Activated CD4-positive, alpha-beta T cell treated with anti-CD3 and anti-CD28 coated beads, Interleukin-2, amount 10 ng/mL, durations not matched to agents 24 days and 14 days (primary cell): ENCODE measurements around the gene EPHA6. TPM values are rescaled to one million over a fixed set of nuclear protein-coding genes. Genes with fewer than 3 reads are reported as not detected.

Experiments
- DNase-seq: peaks from one replicate; pipeline ENCODE4 v3.0.0; 2022
- H3K27ac Mint-ChIP-seq: one replicate; pipeline ENCODE4 v1.8.0; 2022; ENCODE audit warnings: mild to moderate bottlenecking, mixed read lengths
- H3K27me3 Mint-ChIP-seq: one replicate; pipeline ENCODE4 v1.8.0; 2022; ENCODE audit warnings: mixed read lengths
- H3K36me3 Mint-ChIP-seq: one replicate; pipeline ENCODE4 v1.8.0; 2022; ENCODE audit warnings: low read depth, mild to moderate bottlenecking, mixed read lengths
- H3K4me1 Mint-ChIP-seq: one replicate; pipeline ENCODE4 v1.8.0; 2021; ENCODE audit warnings: mixed read lengths
- H3K4me3 Mint-ChIP-seq: one replicate; pipeline ENCODE4 v1.8.0; 2022; ENCODE audit warnings: mild to moderate bottlenecking, moderate library complexity, mixed read lengths
- H3K9me3 Mint-ChIP-seq: one replicate; pipeline ENCODE4 v1.8.0; 2021; ENCODE audit warnings: mixed read lengths
- intact Hi-C: fragments of 100-400 bp; cut with micrococcal nuclease; formaldehyde crosslinking; loops from one replicate; pipeline ENCODE4 v1.15.1; 2023
- total RNA-seq: library from RNA; stranded (reverse); gene quantifications from 2 replicates; pipeline ENCODE4 v1.2.3, GENCODE V29; 2022

The EPHA6 gene
- total RNA-seq, 1 donor from 2014 or later, result not detected

DNA sequence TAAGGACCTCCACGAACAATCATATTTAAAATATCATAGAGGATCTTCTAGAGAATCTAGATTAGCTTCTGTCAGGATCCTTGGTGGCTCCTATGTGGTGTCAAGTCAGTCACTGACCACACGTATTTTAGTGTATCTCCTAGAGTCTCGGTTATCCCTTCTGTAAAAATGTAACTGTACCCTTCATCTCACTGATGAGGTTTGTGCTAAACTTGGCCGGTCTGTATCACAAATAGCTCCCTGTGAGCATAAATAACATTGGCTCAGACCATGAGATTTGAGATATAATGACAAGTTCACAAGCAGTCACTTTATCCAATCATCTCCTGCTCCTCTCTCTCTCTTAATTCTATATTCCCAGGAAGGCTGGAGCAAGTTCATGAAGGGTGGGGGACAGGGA, 856.6 kb downstream of the EPHA6 start:
- Mint-ChIP-seq H3K4me3 (no peak overlapping the region), H3K9me3 (no peaks in the 10 kb centered on the region), H3K27me3 (no peaks in the 10 kb centered on the region), H3K4me1 (no peaks in the 10 kb centered on the region), H3K36me3 (no peaks in the 10 kb centered on the region), H3K27ac (no peak overlapping the region)
- DNase-seq, result no peak
- intact Hi-C loops, result no loop called here

DNA sequence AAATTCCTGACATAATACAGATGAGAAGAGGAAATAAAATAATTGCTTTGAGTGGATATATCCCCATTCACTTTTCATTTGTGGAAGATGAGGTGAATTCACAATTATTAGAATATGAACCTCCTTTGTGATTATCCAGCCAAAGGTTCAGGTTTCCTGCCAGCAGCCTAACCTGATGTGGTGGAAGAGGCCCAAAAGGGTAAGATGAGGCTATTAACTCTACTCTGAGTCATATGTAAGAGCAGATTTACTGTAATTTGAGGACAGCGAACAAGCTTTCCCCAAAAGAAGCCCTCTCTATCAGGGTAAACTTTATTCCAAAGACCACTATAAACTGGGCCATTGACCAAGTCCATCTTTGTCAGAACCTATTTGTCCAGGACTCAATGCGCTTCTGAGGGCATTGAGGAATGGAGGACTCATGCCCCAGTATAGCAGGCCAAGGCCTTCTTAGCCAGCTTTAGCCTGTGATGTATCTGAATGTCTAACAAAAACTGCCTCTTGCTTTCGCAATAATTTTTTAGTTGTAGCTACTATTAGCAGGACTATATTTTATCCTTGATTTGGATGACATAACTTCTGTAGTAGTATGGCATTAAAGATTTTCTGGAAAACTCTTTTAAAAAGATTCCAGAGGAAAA, 859.1 kb downstream of the EPHA6 start:
- DNase-seq, result no peak
- intact Hi-C loops, result no loop called here
- Mint-ChIP-seq H3K9me3 (no peaks in the 10 kb centered on the region), H3K4me3 (no peak overlapping the region), H3K27me3 (no peaks in the 10 kb centered on the region), H3K27ac (no peak overlapping the region), H3K36me3 (no peaks in the 10 kb centered on the region), H3K4me1 (no peaks in the 10 kb centered on the region)

DNA sequence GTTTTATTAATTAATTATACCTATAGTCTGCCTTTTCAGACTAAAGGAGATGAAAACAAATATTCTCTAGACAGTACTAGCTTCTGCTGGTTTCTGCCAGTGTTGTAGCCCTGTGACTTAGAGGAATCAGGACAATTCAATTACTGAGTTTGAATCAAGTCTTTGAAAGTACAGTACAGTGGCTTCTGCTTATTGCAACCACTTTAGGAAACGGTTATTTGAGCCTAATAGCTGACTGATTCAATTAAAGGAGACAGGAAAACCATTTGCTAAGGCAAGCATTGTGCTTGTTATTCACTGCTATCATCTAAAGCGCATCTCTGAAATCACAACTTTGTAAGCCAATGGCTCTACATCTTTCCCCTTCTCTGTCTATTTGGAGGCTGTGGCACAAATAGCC, 860.1 kb downstream of the EPHA6 start:
- no peak overlapping the region for H3K27ac Mint-ChIP-seq
- H3K36me3 Mint-ChIP-seq, result no peaks in the 10 kb centered on the region
- intact Hi-C loops, result no loop called here

DNA sequence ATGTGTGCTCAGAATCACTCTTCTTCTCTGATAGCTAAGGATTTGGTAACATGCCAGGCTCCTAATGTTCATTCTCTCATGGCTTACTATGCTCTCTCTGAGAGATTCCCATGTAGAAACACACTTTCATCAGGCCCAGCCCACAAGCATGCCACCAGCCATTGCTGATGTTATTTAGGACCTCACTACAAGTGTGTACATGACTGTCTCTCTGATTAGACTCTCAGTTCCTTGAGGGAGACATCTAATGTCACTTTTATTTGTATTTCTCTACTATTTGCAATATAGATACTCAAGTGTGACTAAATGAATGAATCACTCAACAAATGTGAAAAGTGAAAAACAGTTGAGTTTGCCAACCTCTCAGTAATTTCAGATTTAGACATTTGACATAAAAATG, 865.8 kb downstream of the EPHA6 start:
- Mint-ChIP-seq H3K27ac (no peak overlapping the region), H3K9me3 (no peaks in the 10 kb centered on the region), H3K4me3 (no peak overlapping the region), H3K36me3 (no peaks in the 10 kb centered on the region), H3K4me1 (no peaks in the 10 kb centered on the region), H3K27me3 (peaks cover 2% of the 10 kb centered on the region)
- no peak for DNase-seq
- intact Hi-C loops, result no loop called here

More for the DNA sequence above, 860.1 kb downstream of the EPHA6 start:
- Mint-ChIP-seq H3K27me3 (no peaks in the 10 kb centered on the region), H3K4me1 (no peaks in the 10 kb centered on the region), H3K4me3 (no peak overlapping the region), H3K9me3 (no peaks in the 10 kb centered on the region)
- no peak for DNase-seq

DNA sequence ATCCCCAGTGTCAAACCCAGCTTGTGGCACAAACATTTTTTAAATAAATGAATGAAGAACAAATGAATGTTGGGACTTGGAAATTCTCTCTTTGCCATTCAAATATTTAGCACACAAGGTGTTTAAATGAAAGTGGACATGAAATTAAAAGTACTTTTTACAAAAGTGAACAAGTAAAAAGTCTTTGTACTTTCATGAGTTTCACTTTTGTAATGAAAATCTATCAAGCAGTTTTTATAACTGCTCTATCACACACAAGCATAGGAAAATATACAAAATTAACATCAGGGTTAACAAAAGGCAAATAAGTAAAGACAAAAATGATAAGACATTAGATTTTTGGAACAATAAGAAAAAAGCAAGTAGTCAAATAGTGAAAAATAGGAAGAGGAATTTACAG, 866.3 kb downstream of the EPHA6 start:
- intact Hi-C loops, result no loop called here
- Mint-ChIP-seq H3K27me3 (peaks cover 4% of the 10 kb centered on the region), H3K9me3 (no peaks in the 10 kb centered on the region), H3K27ac (no peak overlapping the region), H3K36me3 (no peaks in the 10 kb centered on the region), H3K4me3 (no peak overlapping the region), H3K4me1 (no peaks in the 10 kb centered on the region)
- no peak for DNase-seq

DNA sequence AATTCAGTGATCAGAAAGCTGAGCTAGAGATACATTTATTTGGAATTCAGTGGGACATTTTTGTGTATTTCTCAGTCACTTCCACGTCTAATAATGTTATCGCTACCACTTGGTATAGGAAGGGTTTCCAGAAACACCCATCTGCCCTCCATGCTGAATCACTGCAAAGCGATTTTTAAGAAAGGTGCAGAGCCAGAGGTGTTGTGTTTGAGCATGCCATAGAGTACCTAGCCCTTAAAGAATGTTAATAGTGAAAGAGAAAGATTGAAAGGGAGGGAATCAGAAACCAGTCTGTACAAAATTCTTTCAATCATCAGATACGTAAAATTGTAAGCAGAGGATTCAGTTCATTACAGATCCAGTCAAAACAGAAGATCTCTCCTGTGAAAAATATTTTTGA, 870.1 kb downstream of the EPHA6 start:
- intact Hi-C loops, result no loop called here

DNA sequence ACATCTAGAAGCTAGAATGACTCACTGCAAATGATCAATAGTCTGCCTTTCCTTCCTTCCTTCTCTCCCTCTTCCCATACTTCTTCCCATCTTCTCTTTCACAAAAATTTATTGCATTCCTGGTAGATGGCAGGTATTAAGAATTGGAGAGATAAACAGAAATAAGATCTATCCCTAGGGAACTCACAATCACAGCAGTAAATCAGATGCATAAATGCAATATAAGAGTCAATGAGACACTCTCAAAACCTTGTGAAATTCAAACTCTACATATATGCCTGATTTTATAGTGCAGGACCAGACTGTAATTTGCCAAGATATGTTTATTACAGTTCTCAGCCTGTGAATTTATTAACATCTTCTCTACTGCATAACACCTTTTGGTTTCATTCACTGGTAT, 871.9 kb downstream of the EPHA6 start:
- Mint-ChIP-seq H3K27ac (no peak overlapping the region), H3K9me3 (no peaks in the 10 kb centered on the region)
- no peak for DNase-seq

More for the DNA sequence above, 870.1 kb downstream of the EPHA6 start:
- Mint-ChIP-seq H3K4me1 (no peaks in the 10 kb centered on the region), H3K9me3 (no peaks in the 10 kb centered on the region), H3K4me3 (no peak overlapping the region), H3K27me3 (peaks cover 7% of the 10 kb centered on the region), H3K36me3 (no peaks in the 10 kb centered on the region), H3K27ac (no peak overlapping the region)
- DNase-seq, result no peak

DNA sequence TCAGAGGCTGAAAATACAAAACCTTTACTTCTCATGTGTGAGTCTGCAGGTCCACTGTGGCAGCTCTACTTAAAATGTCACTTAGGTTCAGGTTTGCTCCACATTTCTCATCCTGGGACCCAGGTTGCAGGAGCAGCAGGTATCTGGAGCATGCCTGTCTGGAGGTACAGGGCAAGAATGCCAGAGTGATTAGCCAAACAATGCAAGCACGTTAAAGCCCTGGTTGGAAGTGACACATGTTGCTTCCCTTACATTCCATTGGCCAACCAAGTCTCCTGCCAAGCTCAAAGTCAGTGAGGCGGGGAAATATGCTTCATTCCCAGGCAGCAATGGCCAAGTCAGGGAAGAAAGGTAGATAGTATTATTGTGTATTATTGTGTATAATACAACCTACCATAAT, 873.3 kb downstream of the EPHA6 start:
- H3K9me3 Mint-ChIP-seq, result no peaks in the 10 kb centered on the region
- intact Hi-C loops, result no loop called here

More for the DNA sequence above, 871.9 kb downstream of the EPHA6 start:
- Mint-ChIP-seq H3K4me3 (no peak overlapping the region), H3K4me1 (no peaks in the 10 kb centered on the region), H3K36me3 (no peaks in the 10 kb centered on the region), H3K27me3 (peaks cover 5% of the 10 kb centered on the region)
- intact Hi-C loops, result no loop called here

DNA sequence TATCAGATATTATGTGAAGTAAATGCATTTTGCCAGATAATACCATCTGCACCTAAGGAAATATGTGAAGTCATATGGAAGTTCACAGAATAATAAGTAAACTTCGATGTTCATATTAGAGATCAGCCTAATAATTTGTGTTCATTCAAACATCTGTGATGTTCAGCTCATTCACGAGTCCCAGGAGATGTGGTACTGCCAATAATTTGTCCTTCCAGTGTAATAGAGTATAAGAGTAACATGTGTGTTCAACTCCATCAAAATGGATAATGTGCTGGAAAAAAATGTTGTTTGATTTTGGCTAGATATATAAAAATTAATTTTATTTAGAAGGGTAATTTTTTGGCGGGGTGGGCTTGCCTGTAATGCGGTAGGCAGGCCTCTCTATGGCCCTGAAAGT, 874.7 kb downstream of the EPHA6 start:
- intact Hi-C loops, result no loop called here
- no peak for DNase-seq
- Mint-ChIP-seq H3K36me3 (no peaks in the 10 kb centered on the region), H3K9me3 (no peaks in the 10 kb centered on the region), H3K4me3 (no peak overlapping the region), H3K27ac (no peak overlapping the region), H3K27me3 (peaks cover 5% of the 10 kb centered on the region), H3K4me1 (no peaks in the 10 kb centered on the region)

More for the DNA sequence above, 873.3 kb downstream of the EPHA6 start:
- Mint-ChIP-seq H3K27ac (no peak overlapping the region), H3K36me3 (no peaks in the 10 kb centered on the region), H3K4me1 (no peaks in the 10 kb centered on the region), H3K4me3 (no peak overlapping the region), H3K27me3 (peaks cover 5% of the 10 kb centered on the region)
- no peak for DNase-seq

DNA sequence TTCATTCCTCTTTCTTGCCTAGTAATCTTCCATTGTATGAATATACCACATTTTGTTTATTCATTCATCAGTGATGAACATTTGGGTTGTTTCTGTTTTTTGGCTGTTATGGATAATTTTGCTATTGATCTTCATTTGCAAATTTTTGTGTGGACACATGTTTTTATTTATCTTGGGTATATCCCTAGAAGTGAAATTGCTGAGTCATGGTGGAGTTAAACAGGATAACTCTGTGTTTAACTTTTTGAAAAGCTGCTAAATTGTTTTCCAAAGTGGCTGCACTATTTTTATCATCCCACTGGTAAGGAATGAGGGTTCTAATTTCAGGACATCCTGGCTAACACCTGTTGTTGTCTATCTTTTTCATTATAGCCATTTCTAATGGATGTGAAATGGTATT, 875.6 kb downstream of the EPHA6 start:
- peaks cover 5% of the 10 kb centered on the region for H3K27me3 Mint-ChIP-seq
- no peaks in the 10 kb centered on the region for H3K4me1 Mint-ChIP-seq
- no peak overlapping the region for H3K4me3 Mint-ChIP-seq
- no peaks in the 10 kb centered on the region for H3K36me3 Mint-ChIP-seq
- DNase-seq, result no peak
- intact Hi-C loops, result no loop called here
- H3K9me3 Mint-ChIP-seq, result no peaks in the 10 kb centered on the region
- H3K27ac Mint-ChIP-seq, result no peak overlapping the region

DNA sequence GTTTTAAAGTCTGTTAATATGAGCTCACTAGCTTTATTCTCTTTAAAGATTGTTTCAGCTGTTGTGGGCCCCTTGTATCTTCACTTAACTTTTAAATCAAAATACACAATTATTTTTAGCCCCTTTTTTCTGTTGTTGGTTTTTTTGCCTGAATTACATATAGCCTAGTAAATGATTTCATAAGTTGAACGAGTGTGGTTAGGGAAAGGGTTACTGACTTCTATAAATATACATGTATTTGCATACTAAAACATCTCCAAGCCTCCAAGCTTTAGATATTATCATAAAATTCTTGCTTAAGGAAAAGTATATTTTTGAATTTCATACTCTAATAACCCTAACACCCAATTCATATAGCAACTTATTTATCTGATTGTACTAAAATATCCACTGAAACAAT, 877.0 kb downstream of the EPHA6 start:
- peaks cover 2% of the 10 kb centered on the region for H3K27me3 Mint-ChIP-seq
- no peak for DNase-seq
- no peaks in the 10 kb centered on the region for H3K36me3 Mint-ChIP-seq
- H3K4me3 Mint-ChIP-seq, result no peak overlapping the region
- intact Hi-C loops, result no loop called here
- no peaks in the 10 kb centered on the region for H3K9me3 Mint-ChIP-seq
- H3K4me1 Mint-ChIP-seq, result no peaks in the 10 kb centered on the region
- no peak overlapping the region for H3K27ac Mint-ChIP-seq

DNA sequence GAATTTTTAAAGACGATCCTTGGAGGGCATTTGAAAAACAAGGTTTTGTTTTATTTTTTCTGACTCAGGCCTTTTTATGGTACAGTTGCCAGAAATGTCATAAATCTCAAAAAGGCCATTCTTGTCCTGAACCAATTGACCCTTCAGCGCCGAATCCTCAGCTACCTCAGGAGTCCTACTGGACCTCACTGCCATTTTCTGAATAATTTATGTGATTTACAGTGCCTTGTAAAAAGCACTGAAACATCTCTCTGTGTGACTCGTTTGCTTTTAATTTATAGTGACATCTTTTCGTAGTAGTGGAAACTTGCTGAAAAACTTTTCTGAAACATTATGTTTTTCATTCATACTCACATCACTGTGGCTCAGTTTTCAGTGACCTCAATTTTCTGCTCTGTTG, 878.0 kb downstream of the EPHA6 start:
- no peak overlapping the region for H3K27ac Mint-ChIP-seq
- no peaks in the 10 kb centered on the region for H3K36me3 Mint-ChIP-seq
- no peak overlapping the region for H3K4me3 Mint-ChIP-seq
- H3K9me3 Mint-ChIP-seq, result no peaks in the 10 kb centered on the region
- no peaks in the 10 kb centered on the region for H3K27me3 Mint-ChIP-seq
- no peak for DNase-seq
- no peaks in the 10 kb centered on the region for H3K4me1 Mint-ChIP-seq
- intact Hi-C loops, result no loop called here

DNA sequence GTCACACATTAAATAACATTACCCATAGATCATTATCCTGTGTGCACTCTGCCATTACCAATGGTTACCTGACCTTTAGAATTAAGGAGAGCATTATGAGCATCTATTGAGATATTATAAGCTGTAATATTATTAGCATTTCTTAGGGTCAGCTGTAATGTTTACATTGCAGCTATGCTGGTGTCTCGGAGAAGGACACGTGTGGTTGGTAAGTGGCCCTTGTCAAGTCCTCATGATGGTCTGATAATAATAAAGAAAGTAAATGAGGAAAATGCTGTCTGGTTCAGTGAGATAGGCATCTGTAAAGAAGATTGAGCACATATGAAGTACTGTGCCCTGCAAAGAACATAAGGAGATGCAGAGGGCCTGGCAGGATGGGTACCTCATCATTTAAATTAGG, 878.4 kb downstream of the EPHA6 start:
- Mint-ChIP-seq H3K9me3 (no peaks in the 10 kb centered on the region), H3K27me3 (no peaks in the 10 kb centered on the region), H3K4me1 (no peaks in the 10 kb centered on the region), H3K27ac (no peak overlapping the region), H3K4me3 (no peak overlapping the region), H3K36me3 (no peaks in the 10 kb centered on the region)
- DNase-seq, result no peak
- intact Hi-C loops, result no loop called here

DNA sequence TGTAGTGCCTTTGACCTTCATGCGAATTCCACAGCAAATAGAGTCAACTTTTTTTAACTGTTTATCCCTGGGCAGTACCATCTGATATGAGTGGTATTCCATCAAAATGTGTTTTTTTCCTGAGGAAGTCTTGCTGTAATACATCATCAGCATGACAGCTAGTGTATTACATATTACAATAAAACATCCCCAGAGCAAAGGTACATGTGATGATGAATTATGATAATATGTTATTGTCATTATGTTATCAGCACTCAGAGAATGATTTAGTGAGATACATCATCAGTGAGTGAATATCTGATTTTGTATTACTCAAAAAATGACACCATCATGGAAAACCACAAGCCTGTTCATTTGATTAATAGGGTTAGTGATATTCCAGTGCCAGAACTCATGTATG, 880.5 kb downstream of the EPHA6 start:
- no peak for DNase-seq
- intact Hi-C loops, result no loop called here
- Mint-ChIP-seq H3K27me3 (no peaks in the 10 kb centered on the region), H3K27ac (no peak overlapping the region), H3K4me1 (no peaks in the 10 kb centered on the region), H3K36me3 (no peaks in the 10 kb centered on the region), H3K4me3 (no peak overlapping the region), H3K9me3 (no peaks in the 10 kb centered on the region)

DNA sequence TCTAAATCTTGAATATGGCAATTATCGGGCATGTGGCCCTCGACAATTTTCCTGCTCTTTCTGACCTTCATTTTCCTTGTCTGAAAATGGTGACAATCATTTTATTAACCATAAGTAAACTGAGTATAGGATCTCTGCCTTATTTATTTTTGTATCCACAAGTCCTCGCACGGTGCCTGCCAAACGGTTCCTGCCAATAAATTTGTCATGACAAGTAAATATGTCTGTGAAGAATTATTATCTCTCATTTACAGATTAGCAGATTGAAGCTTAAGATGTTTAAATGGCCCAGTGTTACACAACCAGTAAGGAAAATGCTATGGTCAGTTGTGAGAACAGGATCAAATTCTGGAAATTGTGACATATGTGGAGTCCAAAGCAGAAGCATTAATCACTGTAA, 884.3 kb downstream of the EPHA6 start:
- no peak for DNase-seq
- Mint-ChIP-seq H3K4me3 (no peak overlapping the region), H3K4me1 (no peaks in the 10 kb centered on the region), H3K27me3 (peaks cover 6% of the 10 kb centered on the region), H3K27ac (no peak overlapping the region), H3K9me3 (no peaks in the 10 kb centered on the region), H3K36me3 (no peaks in the 10 kb centered on the region)
- intact Hi-C loops, result no loop called here
